ENCODE data around the gene JMJD1C.

DNA sequence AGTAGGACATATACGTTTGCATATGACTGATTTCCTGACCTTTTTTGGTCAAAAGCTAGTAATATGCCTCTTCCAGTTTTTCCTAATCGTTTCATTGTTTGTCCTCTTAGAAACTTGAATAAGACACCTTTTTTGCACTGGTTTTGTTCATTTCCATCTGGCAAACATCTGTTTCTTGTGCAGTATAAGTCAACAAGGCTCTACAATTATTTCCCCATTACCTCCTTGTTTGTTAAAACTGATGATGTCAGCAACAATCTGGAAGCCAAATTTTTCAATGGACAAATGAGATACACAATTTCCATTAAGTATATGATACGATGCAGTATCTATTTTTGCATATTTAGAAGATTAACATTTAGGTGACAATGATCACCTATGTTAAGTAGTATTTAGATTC lies 183.8 kb downstream of the JMJD1C start:
- TF ChIP-seq, protein P1, sequence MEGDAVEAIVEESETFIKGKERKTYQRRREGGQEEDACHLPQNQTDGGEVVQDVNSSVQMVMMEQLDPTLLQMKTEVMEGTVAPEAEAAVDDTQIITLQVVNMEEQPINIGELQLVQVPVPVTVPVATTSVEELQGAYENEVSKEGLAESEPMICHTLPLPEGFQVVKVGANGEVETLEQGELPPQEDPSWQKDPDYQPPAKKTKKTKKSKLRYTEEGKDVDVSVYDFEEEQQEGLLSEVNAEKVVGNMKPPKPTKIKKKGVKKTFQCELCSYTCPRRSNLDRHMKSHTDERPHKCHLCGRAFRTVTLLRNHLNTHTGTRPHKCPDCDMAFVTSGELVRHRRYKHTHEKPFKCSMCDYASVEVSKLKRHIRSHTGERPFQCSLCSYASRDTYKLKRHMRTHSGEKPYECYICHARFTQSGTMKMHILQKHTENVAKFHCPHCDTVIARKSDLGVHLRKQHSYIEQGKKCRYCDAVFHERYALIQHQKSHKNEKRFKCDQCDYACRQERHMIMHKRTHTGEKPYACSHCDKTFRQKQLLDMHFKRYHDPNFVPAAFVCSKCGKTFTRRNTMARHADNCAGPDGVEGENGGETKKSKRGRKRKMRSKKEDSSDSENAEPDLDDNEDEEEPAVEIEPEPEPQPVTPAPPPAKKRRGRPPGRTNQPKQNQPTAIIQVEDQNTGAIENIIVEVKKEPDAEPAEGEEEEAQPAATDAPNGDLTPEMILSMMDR (IDR thresholded peaks at IDR 0.05): no peak
- no peak for TF ChIP-seq POLR2A (IDR thresholded peaks at IDR 0.05)

All from adrenal gland (tissue), 5 donors.